ENCODE results near the gene RBM23. TPM values are rescaled to one million over a fixed set of nuclear protein-coding genes. Genes with fewer than 3 reads are reported as not detected.

Gene RBM23
- polyA plus RNA-seq, 1 donor (not counting 4 experiments of a cell fraction or from before 2014, with no cell fraction given): 50.8 TPM

GRCh38 chr14:22929104-22929960 lies 10.4 kb upstream of the RBM23 start, which contains the start of gene PRMT5:
PRMT5 (minus strand) TSS chr14:22929376; CDS start chr14:22929361, 15 bp downstream.
- Histone ChIP-seq H3K79me2 (ENCODE audit: control insufficient read depth, insufficient read depth, low read length) (peaks cover 32% of the 10 kb centered on the region), H3K4me1 (ENCODE audit: control insufficient read depth, extremely low read depth, insufficient read depth, low read length) (peaks cover 36% of the 10 kb centered on the region), H4K20me1 (ENCODE audit: control insufficient read depth, extremely low read depth, insufficient read depth, low read length) (no peaks in the 10 kb centered on the region), H3K4me3 (ENCODE audit: control insufficient read depth in 2 of 3, extremely low read depth in 1 of 3, insufficient read depth in 2 of 3, low read depth in 1 of 3, low read length in 3 of 3) (peak within 1 kb of the TSS; percentile 95 to 98 (median 95)), H3K9ac (ENCODE audit: control insufficient read depth, extremely low read depth, insufficient read depth, low read length) (peak within 1 kb of the TSS; percentile 98), H3K4me2 (ENCODE audit: control insufficient read depth, extremely low read depth, insufficient read depth, low read depth, low read length) (peak within 1 kb of the TSS; percentile 98), H3K27ac (ENCODE audit: control insufficient read depth, insufficient read depth, low read length) (peak within 1 kb of the TSS; percentile 94), H3K9me1 (ENCODE audit: control insufficient read depth, extremely low read depth, insufficient read depth, low read length) (no peaks in the 10 kb centered on the region), H2AFZ (ENCODE audit: control insufficient read depth, low read length) (peak within 1 kb of the TSS; percentile 94), H3K27me3 (ENCODE audit: control insufficient read depth, extremely low read depth, insufficient read depth, low read length) (no peaks in the 10 kb centered on the region), H3K9me3 (ENCODE audit: control insufficient read depth, low read depth, low read length) (no peaks in the 10 kb centered on the region), H3K36me3 (ENCODE audit: control insufficient read depth in 2 of 2, extremely low read depth in 1 of 2, insufficient read depth in 2 of 2, low read length in 2 of 2) (peaks cover 5 to 22% of the 10 kb centered on the region in 2 experiments)
- DNase-seq (ENCODE audit: low read depth, low spot score) (peak; percentile 99), FAIRE-seq (peak; percentile 86)
- dilution Hi-C loops (cut with MboI; ENCODE audit: extremely low pct_ligation_motif_present, low sequenced_read_pairs): no loop called here
- TF ChIP-seq CTCF (optimal IDR thresholded peaks at IDR 0.05 in 1 of 3, IDR thresholded peaks at IDR 0.05 in 1 of 3, conservative IDR thresholded peaks at IDR 0.05 in 1 of 3; ENCODE audit: extremely low read depth in 1 of 3, insufficient read depth in 2 of 3, low read length in 3 of 3) (peak in 1 of 3 experiments; percentile 5), EZH2 (IDR thresholded peaks at IDR 0.05; ENCODE audit: low read length) (no peak)

- Histone ChIP-seq H3K4me2 (ENCODE audit: control insufficient read depth, extremely low read depth, insufficient read depth, low read depth, low read length) (peak overlapping the region; percentile 98), H4K20me1 (ENCODE audit: control insufficient read depth, extremely low read depth, insufficient read depth, low read length) (no peaks in the 10 kb centered on the region), H2AFZ (ENCODE audit: control insufficient read depth, low read length) (peak overlapping the region; percentile 94), H3K9me3 (ENCODE audit: control insufficient read depth, low read depth, low read length) (no peaks in the 10 kb centered on the region), H3K36me3 (ENCODE audit: control insufficient read depth in 2 of 2, extremely low read depth in 1 of 2, insufficient read depth in 2 of 2, low read length in 2 of 2) (peaks cover 12 to 29% of the 10 kb centered on the region in 2 experiments), H3K4me1 (ENCODE audit: control insufficient read depth, extremely low read depth, insufficient read depth, low read length) (peaks cover 36% of the 10 kb centered on the region), H3K4me3 (ENCODE audit: control insufficient read depth in 2 of 3, extremely low read depth in 1 of 3, insufficient read depth in 2 of 3, low read depth in 1 of 3, low read length in 3 of 3) (peak overlapping the region; percentile 95 to 98 (median 95)), H3K27me3 (ENCODE audit: control insufficient read depth, extremely low read depth, insufficient read depth, low read length) (no peaks in the 10 kb centered on the region), H3K79me2 (ENCODE audit: control insufficient read depth, insufficient read depth, low read length) (peaks cover 34% of the 10 kb centered on the region), H3K9ac (ENCODE audit: control insufficient read depth, extremely low read depth, insufficient read depth, low read length) (peak overlapping the region; percentile 98), H3K9me1 (ENCODE audit: control insufficient read depth, extremely low read depth, insufficient read depth, low read length) (no peaks in the 10 kb centered on the region), H3K27ac (ENCODE audit: control insufficient read depth, insufficient read depth, low read length) (peak overlapping the region; percentile 94)
- FAIRE-seq (no peak), DNase-seq (ENCODE audit: low read depth, low spot score) (no peak)
- dilution Hi-C loops (cut with MboI; ENCODE audit: extremely low pct_ligation_motif_present, low sequenced_read_pairs): no loop called here
- TF ChIP-seq EZH2 (IDR thresholded peaks at IDR 0.05; ENCODE audit: low read length): no peak
- no peak for TF ChIP-seq CTCF (optimal IDR thresholded peaks at IDR 0.05 in 1 of 3, IDR thresholded peaks at IDR 0.05 in 1 of 3, conservative IDR thresholded peaks at IDR 0.05 in 1 of 3; ENCODE audit: extremely low read depth in 1 of 3, insufficient read depth in 2 of 3, low read length in 3 of 3)
Observed at GRCh38 chr14:22928237-22929103, 9.5 kb upstream of the RBM23 start.
